Measurements from ENCODE around the gene REV3L. TPM values are rescaled to one million over a fixed set of nuclear protein-coding genes. Genes with fewer than 3 reads are reported as not detected.

REV3L gene
- total RNA-seq, 4 donors from 2014 or later: 38.9 to 50.4 (median 45.3) TPM

DNA sequence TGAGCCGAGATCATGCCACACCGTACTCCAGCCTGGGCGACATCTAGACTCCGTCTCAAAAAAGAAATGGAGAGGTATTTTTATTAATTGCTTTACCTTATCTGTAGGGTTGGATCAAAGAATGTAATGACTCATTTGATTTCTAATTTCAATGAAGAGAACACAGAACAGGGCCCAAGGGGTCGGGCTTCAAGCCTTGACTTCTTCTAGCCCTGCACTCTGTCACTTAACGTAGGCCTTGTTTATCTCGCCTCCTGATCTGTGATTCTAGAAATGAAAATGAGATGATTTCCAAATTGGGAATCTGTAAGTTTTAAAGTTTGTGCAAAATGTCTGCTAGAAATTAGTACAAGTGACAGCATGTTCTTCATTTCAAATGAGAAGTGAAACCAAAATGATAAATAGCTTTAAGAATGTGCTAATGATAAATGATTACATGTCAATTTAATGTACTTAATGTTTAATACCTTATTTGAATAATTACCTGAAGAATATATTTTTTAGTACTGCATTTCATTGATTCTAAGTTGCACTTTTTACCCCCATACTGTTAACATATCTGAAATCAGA, 215.2 kb downstream of the REV3L start:
- Histone ChIP-seq H3K36me3 (peaks cover 16 to 62% (median 49%) of the 10 kb centered on the region in 4 donors), H3K27me3 (no peaks in the 10 kb centered on the region), H3K27ac (replicated peaks in 1 of 4) (no peak overlapping the region), H3K4me3 (no peak overlapping the region), H3K4me1 (peaks cover 0 to 8% (median 0%) of the 10 kb centered on the region in 4 donors), H3K9me3 (no peaks in the 10 kb centered on the region)
- intact Hi-C loops (cut with DNase I): no loop called here
- 99% methylated on average over 7 of the region's 7 CpGs for WGBS
- DNase-seq (ENCODE audit: extremely low spot score): no peak
- TF ChIP-seq POLR2AphosphoS5 (IDR thresholded peaks at IDR 0.05) (no peak), POLR2A (IDR thresholded peaks at IDR 0.05; ENCODE audit: low read depth) (no peak), EP300 (IDR thresholded peaks at IDR 0.05) (no peak)
- TF ChIP-seq, protein P1, sequence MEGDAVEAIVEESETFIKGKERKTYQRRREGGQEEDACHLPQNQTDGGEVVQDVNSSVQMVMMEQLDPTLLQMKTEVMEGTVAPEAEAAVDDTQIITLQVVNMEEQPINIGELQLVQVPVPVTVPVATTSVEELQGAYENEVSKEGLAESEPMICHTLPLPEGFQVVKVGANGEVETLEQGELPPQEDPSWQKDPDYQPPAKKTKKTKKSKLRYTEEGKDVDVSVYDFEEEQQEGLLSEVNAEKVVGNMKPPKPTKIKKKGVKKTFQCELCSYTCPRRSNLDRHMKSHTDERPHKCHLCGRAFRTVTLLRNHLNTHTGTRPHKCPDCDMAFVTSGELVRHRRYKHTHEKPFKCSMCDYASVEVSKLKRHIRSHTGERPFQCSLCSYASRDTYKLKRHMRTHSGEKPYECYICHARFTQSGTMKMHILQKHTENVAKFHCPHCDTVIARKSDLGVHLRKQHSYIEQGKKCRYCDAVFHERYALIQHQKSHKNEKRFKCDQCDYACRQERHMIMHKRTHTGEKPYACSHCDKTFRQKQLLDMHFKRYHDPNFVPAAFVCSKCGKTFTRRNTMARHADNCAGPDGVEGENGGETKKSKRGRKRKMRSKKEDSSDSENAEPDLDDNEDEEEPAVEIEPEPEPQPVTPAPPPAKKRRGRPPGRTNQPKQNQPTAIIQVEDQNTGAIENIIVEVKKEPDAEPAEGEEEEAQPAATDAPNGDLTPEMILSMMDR (IDR thresholded peaks at IDR 0.05): no peak

DNA sequence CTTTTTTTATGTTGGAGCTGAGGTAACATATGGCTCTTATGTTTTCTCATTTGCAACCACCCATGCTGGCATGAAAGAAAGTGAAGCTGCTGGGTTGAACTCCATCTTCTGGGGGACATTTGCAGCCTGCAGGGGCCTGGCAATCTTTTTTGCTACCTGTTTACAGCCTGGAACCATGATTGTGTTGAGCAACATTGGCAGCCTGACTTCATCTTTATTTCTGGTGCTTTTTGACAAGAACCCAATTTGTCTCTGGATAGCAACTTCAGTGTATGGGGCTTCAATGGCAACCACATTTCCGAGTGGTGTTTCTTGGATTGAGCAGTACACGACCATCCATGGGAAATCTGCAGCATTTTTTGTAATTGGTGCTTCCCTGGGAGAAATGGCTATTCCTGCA, 216.7 kb downstream of the REV3L start:
- 100% methylated on average over 2 of the region's 2 CpGs for WGBS
- intact Hi-C loops (cut with DNase I): no loop called here
- H3K36me3 ChIP-seq: peaks cover 16 to 59% (median 47%) of the 10 kb centered on the region in 4 donors
- H3K27ac ChIP-seq (replicated peaks in 1 of 4): no peak overlapping the region
- H3K4me3 ChIP-seq: no peak overlapping the region
- TF ChIP-seq, protein P1 (IDR thresholded peaks at IDR 0.05): no peak
- TF ChIP-seq POLR2A (IDR thresholded peaks at IDR 0.05; ENCODE audit: low read depth): no peak
- no peak for TF ChIP-seq EP300 (IDR thresholded peaks at IDR 0.05)
- no peak for TF ChIP-seq POLR2AphosphoS5 (IDR thresholded peaks at IDR 0.05)
- H3K4me1 ChIP-seq: peaks cover 0 to 19% (median 1%) of the 10 kb centered on the region in 4 donors
- H3K9me3 ChIP-seq: no peaks in the 10 kb centered on the region
- DNase-seq (ENCODE audit: extremely low spot score): no peak
- no peaks in the 10 kb centered on the region for H3K27me3 ChIP-seq

DNA sequence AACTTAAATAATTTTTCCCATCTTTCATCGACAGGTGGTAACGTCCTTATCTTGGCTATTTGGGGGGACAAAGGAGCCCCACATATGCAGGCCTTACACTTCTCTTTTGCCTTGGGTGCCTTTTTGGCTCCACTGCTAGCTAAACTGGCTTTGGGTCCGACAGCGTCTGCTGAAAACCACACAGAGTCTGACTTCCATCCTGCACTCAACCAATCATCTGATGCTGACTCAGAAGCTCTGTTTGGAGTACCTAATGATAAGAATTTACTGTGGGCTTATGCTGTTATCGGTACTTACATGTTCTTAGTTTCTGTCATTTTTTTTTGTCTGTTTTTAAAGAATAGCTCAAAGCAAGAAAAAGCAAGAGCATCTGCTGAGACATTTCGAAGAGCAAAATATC, 217.2 kb downstream of the REV3L start:
- TF ChIP-seq POLR2A (IDR thresholded peaks at IDR 0.05; ENCODE audit: low read depth) (no peak), POLR2AphosphoS5 (IDR thresholded peaks at IDR 0.05) (no peak), EP300 (IDR thresholded peaks at IDR 0.05) (no peak)
- TF ChIP-seq, protein P1 (IDR thresholded peaks at IDR 0.05): no peak
- H3K9me3 ChIP-seq: no peaks in the 10 kb centered on the region
- peaks cover 0 to 24% (median 4%) of the 10 kb centered on the region in 4 donors for H3K4me1 ChIP-seq
- no peak for DNase-seq (ENCODE audit: extremely low spot score)
- no peak overlapping the region for H3K27ac ChIP-seq (replicated peaks in 1 of 4)
- intact Hi-C loops (cut with DNase I): no loop called here
- peaks cover 16 to 59% (median 47%) of the 10 kb centered on the region in 4 donors for H3K36me3 ChIP-seq
- no peaks in the 10 kb centered on the region for H3K27me3 ChIP-seq
- 93% methylated on average over 6 of the region's 6 CpGs for WGBS
- no peak overlapping the region for H3K4me3 ChIP-seq

DNA sequence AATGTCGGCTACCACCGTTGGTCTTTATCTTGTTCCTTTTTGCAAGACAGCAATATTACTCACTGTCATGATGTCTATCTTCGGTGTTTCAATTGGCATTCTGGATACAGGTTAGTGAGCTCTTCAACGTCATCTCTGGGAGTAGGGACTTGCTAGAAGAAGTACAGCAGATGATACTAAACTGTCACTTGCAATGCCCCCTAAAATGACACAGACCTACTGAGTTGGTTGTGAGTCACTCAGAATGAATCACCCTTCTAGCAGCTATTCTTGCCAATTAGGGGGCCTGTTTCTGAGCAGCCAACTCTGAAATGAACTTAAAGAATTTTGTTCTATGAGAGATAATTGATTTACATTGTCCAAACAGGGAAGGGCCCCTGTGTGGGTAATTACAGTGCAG, 219.2 kb downstream of the REV3L start:
- Histone ChIP-seq H3K36me3 (peaks cover 16 to 43% (median 37%) of the 10 kb centered on the region in 4 donors), H3K4me1 (peaks cover 11 to 38% (median 19%) of the 10 kb centered on the region in 4 donors), H3K4me3 (no peak overlapping the region), H3K9me3 (no peaks in the 10 kb centered on the region), H3K27ac (replicated peaks in 1 of 4) (no peak overlapping the region), H3K27me3 (no peaks in the 10 kb centered on the region)
- WGBS: 100% methylated on average over 4 of the region's 4 CpGs
- TF ChIP-seq POLR2AphosphoS5 (IDR thresholded peaks at IDR 0.05) (no peak), POLR2A (IDR thresholded peaks at IDR 0.05; ENCODE audit: low read depth) (no peak), EP300 (IDR thresholded peaks at IDR 0.05) (no peak)
- TF ChIP-seq, protein P1 (IDR thresholded peaks at IDR 0.05): no peak
- intact Hi-C loops (cut with DNase I): no loop called here
- DNase-seq (ENCODE audit: extremely low spot score): no peak

Data from esophagus muscularis mucosa (tissue), 4 donors.